Measurements from ENCODE around the gene APOBEC3A.

APOBEC3A gene

GRCh38 chr22:38957046-38957770, at the start of gene APOBEC3A:
Gene APOBEC3A (plus strand): TSS chr22:38957609. CDS start chr22:38957692, 83 bp downstream.
- CTCF ChIA-PET: no interaction called here
- no peak for TF ChIP-seq CTCF (IDR thresholded peaks at IDR 0.05; ENCODE audit: control extremely low read depth, extremely low read depth, low read depth, missing control alignments)

GRCh38 chr22:38907767-38908166, 49.6 kb upstream of the APOBEC3A start:
- no peak for TF ChIP-seq CTCF (IDR thresholded peaks at IDR 0.05; ENCODE audit: control extremely low read depth, extremely low read depth, low read depth, missing control alignments)
- CTCF ChIA-PET: no interaction called here
- POLR2A ChIA-PET: no interaction called here
- no peak for DNase-seq (ENCODE audit: extremely low spot score)

More at GRCh38 chr22:38957046-38957770, at the start of gene APOBEC3A:
- POLR2A ChIA-PET: no interaction called here
- no peak for DNase-seq (ENCODE audit: extremely low spot score)

GRCh38 chr22:38911434-38911833, 46.0 kb upstream of the APOBEC3A start:
- POLR2A ChIA-PET: no interaction called here
- no peak for TF ChIP-seq CTCF (IDR thresholded peaks at IDR 0.05; ENCODE audit: control extremely low read depth, extremely low read depth, low read depth, missing control alignments)
- no peak for DNase-seq (ENCODE audit: extremely low spot score)
- CTCF ChIA-PET: interaction anchor here (1.3 to 1.9 kb wide), 3 partner anchors 14 to 41 kb away, joined by 3 to 8 read pairs (median 6); no protein-coding TSS in a partner anchor

GRCh38 chr22:38919631-38920190, 37.7 kb upstream of the APOBEC3A start:
- CTCF ChIA-PET: interaction anchor here (1.5 to 1.7 kb wide), 3 partner anchors 36 to 252 kb away, joined by 3 to 4 read pairs (median 4); no protein-coding TSS in a partner anchor
- TF ChIP-seq CTCF (IDR thresholded peaks at IDR 0.05; ENCODE audit: control extremely low read depth, extremely low read depth, low read depth, missing control alignments): no peak
- no peak for DNase-seq (ENCODE audit: extremely low spot score)
- POLR2A ChIA-PET: no interaction called here

- ChIA-PET CTCF (interaction anchor here (1.0 to 1.7 kb wide), 3 partner anchors 52 to 250 kb away, joined by 3 to 4 read pairs (median 3); no protein-coding TSS in a partner anchor), POLR2A (no interaction called here)
- no peak for TF ChIP-seq CTCF (IDR thresholded peaks at IDR 0.05; ENCODE audit: control extremely low read depth, extremely low read depth, low read depth, missing control alignments)
- no peak for DNase-seq (ENCODE audit: extremely low spot score)
These were observed 36.3 kb upstream of the APOBEC3A start for GRCh38 chr22:38921120-38921519.

- no peak for TF ChIP-seq CTCF (IDR thresholded peaks at IDR 0.05; ENCODE audit: control extremely low read depth, extremely low read depth, low read depth, missing control alignments)
- CTCF ChIA-PET: interaction anchor here (1.0 to 1.6 kb wide), 2 partner anchors 53 to 248 kb away, joined by 3 read pairs; no protein-coding TSS in a partner anchor
- no peak for DNase-seq (ENCODE audit: extremely low spot score)
- POLR2A ChIA-PET: no interaction called here
These were observed 35.6 kb upstream of the APOBEC3A start for GRCh38 chr22:38921806-38922205.

Data from GM10248 (cell line).